MM.1S (cell line): ENCODE results near the gene SEMA3C.

Source experiments
- DNase-seq: peaks from one replicate; pipeline ENCODE4 v3.0.0-alpha.2; 2015
- H2AFZ ChIP-seq: fragments of 300-600 bp; sonication (generic); 2 replicates; pipeline ENCODE4 v1.6.0; 2016; ENCODE audit warnings: antibody characterized with exemption, low read length
- H3F3A ChIP-seq: fragments of 300-600 bp; sonication (generic); 2 replicates; pipeline ENCODE4 v1.6.1; 2016; ENCODE audit warnings: mild to moderate bottlenecking, antibody characterized with exemption, low read length, moderate library complexity, mixed read lengths; ENCODE audit not compliant: insufficient read depth
- H3K27ac ChIP-seq: fragments of 300-600 bp; sonication (generic); 2 replicates; pipeline ENCODE4 v1.5.1; 2016; ENCODE audit warnings: mild to moderate bottlenecking, low read length
- H3K27me3 ChIP-seq: fragments of 300-600 bp; sonication (generic); replicated peaks from 2 replicates; pipeline ENCODE4 v1.6.0; 2016; ENCODE audit warnings: low read length; ENCODE audit not compliant: insufficient read depth
- H3K36me3 ChIP-seq: fragments of 300-600 bp; sonication (generic); replicated peaks from 2 replicates; pipeline ENCODE4 v1.6.1; 2016; ENCODE audit warnings: mild to moderate bottlenecking, low read length, mixed read lengths; ENCODE audit not compliant: insufficient read depth
- H3K4me1 ChIP-seq: fragments of 300-600 bp; sonication (generic); 2 replicates; pipeline ENCODE4 v1.6.1; 2016; ENCODE audit warnings: low read length, mixed read lengths
- H3K4me2 ChIP-seq: fragments of 300-600 bp; sonication (generic); 2 replicates; pipeline ENCODE4 v1.6.0; 2016; ENCODE audit warnings: low read depth, low read length
- H3K4me3 ChIP-seq: fragments of 300-600 bp; sonication (generic); 2 replicates; pipeline ENCODE4 v1.5.1; 2016; ENCODE audit warnings: low read length, mixed read lengths
- H3K79me2 ChIP-seq: fragments of 300-600 bp; sonication (generic); 2 replicates; pipeline ENCODE4 v1.6.1; 2016; ENCODE audit warnings: mixed run types, low read length, mixed read lengths
- H3K9ac ChIP-seq: fragments of 300-600 bp; sonication (generic); 2 replicates; pipeline ENCODE4 v1.6.1; 2016; ENCODE audit warnings: low read length, mixed read lengths
- H3K9me2 ChIP-seq: fragments of 300-600 bp; sonication (generic); replicated peaks from 2 replicates; pipeline ENCODE4 v1.6.1; 2016; ENCODE audit warnings: mild to moderate bottlenecking, low read length, mixed read lengths; ENCODE audit not compliant: insufficient read depth
- H3K9me3 ChIP-seq: fragments of 300-600 bp; sonication (generic); replicated peaks from 2 replicates; pipeline ENCODE4 v1.6.1; 2016; ENCODE audit warnings: mild to moderate bottlenecking, low read length, mixed read lengths; ENCODE audit not compliant: insufficient read depth
- H4K20me1 ChIP-seq: fragments of 300-600 bp; sonication (generic); 2 replicates; pipeline ENCODE4 v1.6.1; 2016; ENCODE audit warnings: mild to moderate bottlenecking, low read length, moderate library complexity, mixed read lengths; ENCODE audit not compliant: insufficient read depth
- EZH2 ChIP-seq: fragments of 300-600 bp; sonication (generic); optimal IDR thresholded peaks from 2 replicates; pipeline ENCODE3; 2017; ENCODE audit warnings: low read depth, mild to moderate bottlenecking, antibody characterized with exemption, low read length, mixed read lengths
- EZH2phosphoT487 ChIP-seq: fragments of 300-600 bp; sonication (generic); IDR thresholded peaks from 2 replicates; pipeline ENCODE4 v1.6.1; 2018; ENCODE audit warnings: antibody characterized with exemption, low read length
- TF ChIP-seq, protein P1 (sequence below): fragments of 300-600 bp; sonication (generic); IDR thresholded peaks from 2 replicates; pipeline ENCODE4 v1.5.1; 2016; ENCODE audit warnings: antibody characterized with exemption, low read length, mixed read lengths

Gene SEMA3C

DNA sequence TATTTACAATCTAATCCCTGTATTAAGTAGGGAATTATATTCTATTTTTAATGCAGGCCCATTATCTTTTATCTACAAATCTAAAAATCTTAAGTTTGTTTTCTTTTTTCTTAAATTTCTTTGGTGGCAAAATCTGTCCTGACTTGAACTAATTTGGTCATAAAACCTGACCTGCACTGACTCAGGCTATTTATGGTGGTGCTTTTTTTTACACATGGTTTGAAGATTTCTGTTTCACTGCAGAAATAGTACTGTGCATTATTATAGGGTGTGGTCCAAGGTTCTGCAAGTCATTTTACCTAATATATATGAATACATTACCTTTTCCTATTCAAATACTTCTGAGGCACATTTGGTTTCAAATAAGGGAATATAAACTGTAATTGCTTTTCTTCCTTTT lies 143.4 kb downstream of the SEMA3C start:
- peak overlapping the region; percentile 38 for H3K4me2 ChIP-seq
- no peak overlapping the region for H3K4me3 ChIP-seq
- no peak for TF ChIP-seq EZH2phosphoT487
- no peak for TF ChIP-seq EZH2
- no peaks in the 10 kb centered on the region for H4K20me1 ChIP-seq
- peaks cover 66% of the 10 kb centered on the region for H3K4me1 ChIP-seq
- no peaks in the 10 kb centered on the region for H3K36me3 ChIP-seq
- no peak overlapping the region; the same call in 1 of the 2 replicates for H3K27ac ChIP-seq
- no peak overlapping the region for H2AFZ ChIP-seq
- H3K9me3 ChIP-seq: no peaks in the 10 kb centered on the region
- H3K79me2 ChIP-seq: no peaks in the 10 kb centered on the region
- peak; percentile 51 for DNase-seq
- H3F3A ChIP-seq: peaks cover 9% of the 10 kb centered on the region
- H3K9ac ChIP-seq: no peak overlapping the region
- no peaks in the 10 kb centered on the region for H3K27me3 ChIP-seq
- no peaks in the 10 kb centered on the region for H3K9me2 ChIP-seq

- Histone ChIP-seq H3K4me3 (no peak overlapping the region), H2AFZ (no peak overlapping the region), H3K27ac (no peak overlapping the region; the same call in 1 of the 2 replicates), H3K9me2 (no peaks in the 10 kb centered on the region), H3K79me2 (no peaks in the 10 kb centered on the region), H3K4me1 (peaks cover 64% of the 10 kb centered on the region), H3F3A (peaks cover 9% of the 10 kb centered on the region), H3K4me2 (peak overlapping the region; percentile 38), H3K27me3 (no peaks in the 10 kb centered on the region), H4K20me1 (no peaks in the 10 kb centered on the region), H3K36me3 (no peaks in the 10 kb centered on the region), H3K9me3 (no peaks in the 10 kb centered on the region), H3K9ac (no peak overlapping the region)
- no peak for DNase-seq
- TF ChIP-seq EZH2phosphoT487 (no peak), EZH2 (no peak)
- TF ChIP-seq, protein P1, sequence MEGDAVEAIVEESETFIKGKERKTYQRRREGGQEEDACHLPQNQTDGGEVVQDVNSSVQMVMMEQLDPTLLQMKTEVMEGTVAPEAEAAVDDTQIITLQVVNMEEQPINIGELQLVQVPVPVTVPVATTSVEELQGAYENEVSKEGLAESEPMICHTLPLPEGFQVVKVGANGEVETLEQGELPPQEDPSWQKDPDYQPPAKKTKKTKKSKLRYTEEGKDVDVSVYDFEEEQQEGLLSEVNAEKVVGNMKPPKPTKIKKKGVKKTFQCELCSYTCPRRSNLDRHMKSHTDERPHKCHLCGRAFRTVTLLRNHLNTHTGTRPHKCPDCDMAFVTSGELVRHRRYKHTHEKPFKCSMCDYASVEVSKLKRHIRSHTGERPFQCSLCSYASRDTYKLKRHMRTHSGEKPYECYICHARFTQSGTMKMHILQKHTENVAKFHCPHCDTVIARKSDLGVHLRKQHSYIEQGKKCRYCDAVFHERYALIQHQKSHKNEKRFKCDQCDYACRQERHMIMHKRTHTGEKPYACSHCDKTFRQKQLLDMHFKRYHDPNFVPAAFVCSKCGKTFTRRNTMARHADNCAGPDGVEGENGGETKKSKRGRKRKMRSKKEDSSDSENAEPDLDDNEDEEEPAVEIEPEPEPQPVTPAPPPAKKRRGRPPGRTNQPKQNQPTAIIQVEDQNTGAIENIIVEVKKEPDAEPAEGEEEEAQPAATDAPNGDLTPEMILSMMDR: no peak
Observed at GRCh38 chr7:80774843-80775242, 144.0 kb downstream of the SEMA3C start.

- Histone ChIP-seq H3K79me2 (no peaks in the 10 kb centered on the region), H3K27me3 (no peaks in the 10 kb centered on the region), H3K9me3 (no peaks in the 10 kb centered on the region), H3K4me3 (no peak overlapping the region), H3K4me2 (no peak overlapping the region), H4K20me1 (no peaks in the 10 kb centered on the region), H3F3A (peaks cover 9% of the 10 kb centered on the region), H3K4me1 (peaks cover 58% of the 10 kb centered on the region), H3K27ac (no peak overlapping the region), H2AFZ (peak overlapping the region; percentile 35; the same call in 1 of the 2 replicates), H3K9me2 (no peaks in the 10 kb centered on the region), H3K9ac (no peak overlapping the region), H3K36me3 (no peaks in the 10 kb centered on the region)
- no peak for DNase-seq
- TF ChIP-seq, protein P1: no peak
- TF ChIP-seq EZH2phosphoT487 (no peak), EZH2 (no peak)
Observed at GRCh38 chr7:80773787-80774508, 144.9 kb downstream of the SEMA3C start.
